ENCODE results near the gene TMEM134. TPM values are rescaled to one million over a fixed set of nuclear protein-coding genes. Genes with fewer than 3 reads are reported as not detected.
A peak's percentile ranks its signal among the peaks of the same experiment; 100 is the strongest.

Gene TMEM134
- total and polyA plus RNA-seq, 10 of the 15 experiments (the other 5 are each of a cell fraction or from before 2014, with no cell fraction given): 1.6 to 93.8 (median 27.8) TPM

DNA sequence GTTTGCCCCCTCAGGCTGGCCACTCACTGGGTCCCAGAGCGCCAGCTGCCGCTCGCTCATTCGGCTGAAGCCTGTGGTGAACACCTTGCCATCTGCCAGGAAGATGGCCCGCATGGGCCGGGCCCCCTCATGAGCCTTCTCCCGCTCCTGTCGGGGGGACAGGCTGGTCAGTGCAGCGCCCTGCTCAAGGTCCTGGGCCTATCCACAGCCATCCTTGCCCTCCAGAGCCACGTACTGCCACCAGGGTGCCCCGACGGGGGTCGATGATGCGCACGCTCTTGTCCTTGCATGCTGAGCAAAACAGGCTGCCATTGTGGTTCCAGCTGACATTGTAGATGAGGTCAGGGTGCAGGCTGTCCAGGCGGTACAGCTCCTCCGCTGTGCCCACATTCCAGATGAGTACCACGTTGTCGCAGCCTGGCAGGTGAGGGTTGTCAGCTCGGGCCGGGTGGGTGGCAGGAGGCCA, 27.9 kb downstream of the TMEM134 start:
- ChIA-PET CTCF (interaction anchor here (0.6 to 1.1 kb wide), 3 partner anchors 38 to 66 kb away, joined by 3 read pairs; partner anchors contain the start of gene TBC1D10C), POLR2A (interaction anchor here (1.5 to 1.6 kb wide), 3 partner anchors 18 to 43 kb away, joined by 3 to 5 read pairs (median 5); partner anchors contain the start of gene PPP1CA), RAD21 (ENCODE audit: unreplicated experiment) (interaction anchor here (0.6 kb wide), 1 partner anchor 24 kb away, joined by 3 read pairs; no protein-coding TSS in a partner anchor), SMC1A (ENCODE audit: uncharacterized antibody, unreplicated experiment) (interaction anchor here (0.6 to 1.5 kb wide), 2 partner anchors 20 to 160 kb away, joined by 3 to 5 read pairs; no protein-coding TSS in a partner anchor)
- FAIRE-seq (no peak), DNase-seq (ENCODE audit: low read depth, low spot score) (no peak), ATAC-seq (no peak)
- Histone ChIP-seq H3K27me3 (replicated peaks in 1 of 2; ENCODE audit: control insufficient read depth in 2 of 2, insufficient read depth in 2 of 2, low read length in 1 of 2) (no peaks in the 10 kb centered on the region), H3K9me3 (replicated peaks; ENCODE audit: control insufficient read depth, insufficient read depth, low read length) (no peaks in the 10 kb centered on the region), H3K4me3 (no peak overlapping the region), H3K79me2 (ENCODE audit: control insufficient read depth, insufficient read depth, low read length) (peaks cover 41% of the 10 kb centered on the region), H2AFZ (ENCODE audit: control insufficient read depth, low read depth, low read length) (no peak overlapping the region), H3K4me2 (ENCODE audit: control insufficient read depth, insufficient read depth) (no peak overlapping the region), H3K4me1 (ENCODE audit: control insufficient read depth, insufficient read depth, low read length) (peaks cover 31% of the 10 kb centered on the region), H3K36me3 (ENCODE audit: control insufficient read depth in 2 of 2, insufficient read depth in 2 of 2, low read length in 1 of 2) (peaks cover 0 to 2% of the 10 kb centered on the region in 2 experiments; a peak in 2 of 4 replicates), H3K9ac (ENCODE audit: control insufficient read depth, insufficient read depth, low read length) (no peak overlapping the region), H4K20me1 (ENCODE audit: control insufficient read depth, insufficient read depth) (no peaks in the 10 kb centered on the region), H3K27ac (ENCODE audit: control insufficient read depth, insufficient read depth) (no peak overlapping the region)
- 71% methylated on average over 21 of the region's 21 CpGs for WGBS (ENCODE audit: insufficient coverage, insufficient replicate concordance, low lambda C conversion rate, missing lambda C conversion rate)
- intact Hi-C loops (cut with micrococcal nuclease; ENCODE audit: unreplicated experiment) (no loop called here), in situ Hi-C loops (cut with MboI) (no loop called here)
- no TSS peak for BruUV-seq (replicated peaks)
- TF ChIP-seq, protein P1, sequence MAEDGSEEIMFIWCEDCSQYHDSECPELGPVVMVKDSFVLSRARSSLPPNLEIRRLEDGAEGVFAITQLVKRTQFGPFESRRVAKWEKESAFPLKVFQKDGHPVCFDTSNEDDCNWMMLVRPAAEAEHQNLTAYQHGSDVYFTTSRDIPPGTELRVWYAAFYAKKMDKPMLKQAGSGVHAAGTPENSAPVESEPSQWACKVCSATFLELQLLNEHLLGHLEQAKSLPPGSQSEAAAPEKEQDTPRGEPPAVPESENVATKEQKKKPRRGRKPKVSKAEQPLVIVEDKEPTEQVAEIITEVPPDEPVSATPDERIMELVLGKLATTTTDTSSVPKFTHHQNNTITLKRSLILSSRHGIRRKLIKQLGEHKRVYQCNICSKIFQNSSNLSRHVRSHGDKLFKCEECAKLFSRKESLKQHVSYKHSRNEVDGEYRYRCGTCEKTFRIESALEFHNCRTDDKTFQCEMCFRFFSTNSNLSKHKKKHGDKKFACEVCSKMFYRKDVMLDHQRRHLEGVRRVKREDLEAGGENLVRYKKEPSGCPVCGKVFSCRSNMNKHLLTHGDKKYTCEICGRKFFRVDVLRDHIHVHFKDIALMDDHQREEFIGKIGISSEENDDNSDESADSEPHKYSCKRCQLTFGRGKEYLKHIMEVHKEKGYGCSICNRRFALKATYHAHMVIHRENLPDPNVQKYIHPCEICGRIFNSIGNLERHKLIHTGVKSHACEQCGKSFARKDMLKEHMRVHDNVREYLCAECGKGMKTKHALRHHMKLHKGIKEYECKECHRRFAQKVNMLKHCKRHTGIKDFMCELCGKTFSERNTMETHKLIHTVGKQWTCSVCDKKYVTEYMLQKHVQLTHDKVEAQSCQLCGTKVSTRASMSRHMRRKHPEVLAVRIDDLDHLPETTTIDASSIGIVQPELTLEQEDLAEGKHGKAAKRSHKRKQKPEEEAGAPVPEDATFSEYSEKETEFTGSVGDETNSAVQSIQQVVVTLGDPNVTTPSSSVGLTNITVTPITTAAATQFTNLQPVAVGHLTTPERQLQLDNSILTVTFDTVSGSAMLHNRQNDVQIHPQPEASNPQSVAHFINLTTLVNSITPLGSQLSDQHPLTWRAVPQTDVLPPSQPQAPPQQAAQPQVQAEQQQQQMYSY (CRISPR knock-in tag; IDR thresholded peaks at IDR 0.05): no peak
- no peak for TF ChIP-seq CREB1 (IDR thresholded peaks at IDR 0.05; ENCODE audit: low read depth)
- TF ChIP-seq POU2F2 (IDR thresholded peaks at IDR 0.05; ENCODE audit: borderline replicate concordance, low read depth, low read length): no peak
- TF ChIP-seq POLR2A (IDR thresholded peaks at IDR 0.05; ENCODE audit: low read depth, low read length): peak; percentile 30
- no peak for TF ChIP-seq YBX1 (IDR thresholded peaks at IDR 0.05)
- 0 out of 2 replicates have a peak, but pooled peaks have one; percentile 38 for TF ChIP-seq POLR2AphosphoS2 (IDR thresholded peaks at IDR 0.05; ENCODE audit: low read depth, low read length)
- TF ChIP-seq, protein P2, sequence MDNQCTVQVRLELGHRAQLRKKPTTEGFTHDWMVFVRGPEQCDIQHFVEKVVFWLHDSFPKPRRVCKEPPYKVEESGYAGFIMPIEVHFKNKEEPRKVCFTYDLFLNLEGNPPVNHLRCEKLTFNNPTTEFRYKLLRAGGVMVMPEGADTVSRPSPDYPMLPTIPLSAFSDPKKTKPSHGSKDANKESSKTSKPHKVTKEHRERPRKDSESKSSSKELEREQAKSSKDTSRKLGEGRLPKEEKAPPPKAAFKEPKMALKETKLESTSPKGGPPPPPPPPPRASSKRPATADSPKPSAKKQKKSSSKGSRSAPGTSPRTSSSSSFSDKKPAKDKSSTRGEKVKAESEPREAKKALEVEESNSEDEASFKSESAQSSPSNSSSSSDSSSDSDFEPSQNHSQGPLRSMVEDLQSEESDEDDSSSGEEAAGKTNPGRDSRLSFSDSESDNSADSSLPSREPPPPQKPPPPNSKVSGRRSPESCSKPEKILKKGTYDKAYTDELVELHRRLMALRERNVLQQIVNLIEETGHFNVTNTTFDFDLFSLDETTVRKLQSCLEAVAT (IDR thresholded peaks at IDR 0.05): no peak
- no peak for TF ChIP-seq SUZ12 (IDR thresholded peaks at IDR 0.05; ENCODE audit: unreplicated experiment)

Data from GM12878 (cell line).